ENCODE results near the gene CD9.
"Not testable (repeated sequence)": the region's sequence is repeated elsewhere in the genome, so short reads cannot be mapped to it uniquely, and the experiment has no call there.

CD9 gene

GRCh38 chr12:6180268-6181051 is 19.7 kb upstream of the CD9 start:
- no peak for DNase-seq

GRCh38 chr12:6181166-6181565 is 19.0 kb upstream of the CD9 start:
- DNase-seq: no peak

- DNase-seq: no peak
Observed at GRCh38 chr12:6181583-6182278, 18.5 kb upstream of the CD9 start.

GRCh38 chr12:6182279-6182898 is 17.8 kb upstream of the CD9 start:
- peak; percentile 44 for DNase-seq

GRCh38 chr12:6183689-6184428 is 16.3 kb upstream of the CD9 start:
- no peak for DNase-seq

- DNase-seq: no peak
Observed at GRCh38 chr12:6185961-6186827, 14.0 kb upstream of the CD9 start.

- DNase-seq: no peak
Observed at GRCh38 chr12:6187948-6188793, 12.0 kb upstream of the CD9 start.

GRCh38 chr12:6189028-6189427 is 11.2 kb upstream of the CD9 start:
- DNase-seq: no peak

- DNase-seq: not testable (repeated sequence)
Observed at GRCh38 chr12:6189952-6190598, 10.1 kb upstream of the CD9 start.

GRCh38 chr12:6190767-6191530 is 9.3 kb upstream of the CD9 start:
- DNase-seq: not testable (repeated sequence)

- DNase-seq: no peak
Observed at GRCh38 chr12:6192604-6193380, 7.4 kb upstream of the CD9 start.

GRCh38 chr12:6193853-6194815 is 6.1 kb upstream of the CD9 start:
- peak; percentile 80 for DNase-seq

GRCh38 chr12:6195665-6196535 is 4.3 kb upstream of the CD9 start:
- peak; percentile 60 for DNase-seq

- DNase-seq: peak; percentile 68
Observed at GRCh38 chr12:6198051-6198450, 2.1 kb upstream of the CD9 start.

GRCh38 chr12:6198556-6198955 is 1.6 kb upstream of the CD9 start:
- no peak for DNase-seq

- no peak for DNase-seq
Observed at GRCh38 chr12:6198985-6199530, 1.1 kb upstream of the CD9 start.

Data from NCI-H510A treated with DMSO at 0.1 percent for 48 hours (cell line).